ENCODE measurements around the gene CCNYL1.
"Not testable (repeated sequence)": the region's sequence is repeated elsewhere in the genome, so short reads cannot be mapped to it uniquely, and the experiment has no call there.

GRCh38 chr2:207690845-207691461 is 20.5 kb upstream of the CCNYL1 start:
- TF ChIP-seq, protein P1, sequence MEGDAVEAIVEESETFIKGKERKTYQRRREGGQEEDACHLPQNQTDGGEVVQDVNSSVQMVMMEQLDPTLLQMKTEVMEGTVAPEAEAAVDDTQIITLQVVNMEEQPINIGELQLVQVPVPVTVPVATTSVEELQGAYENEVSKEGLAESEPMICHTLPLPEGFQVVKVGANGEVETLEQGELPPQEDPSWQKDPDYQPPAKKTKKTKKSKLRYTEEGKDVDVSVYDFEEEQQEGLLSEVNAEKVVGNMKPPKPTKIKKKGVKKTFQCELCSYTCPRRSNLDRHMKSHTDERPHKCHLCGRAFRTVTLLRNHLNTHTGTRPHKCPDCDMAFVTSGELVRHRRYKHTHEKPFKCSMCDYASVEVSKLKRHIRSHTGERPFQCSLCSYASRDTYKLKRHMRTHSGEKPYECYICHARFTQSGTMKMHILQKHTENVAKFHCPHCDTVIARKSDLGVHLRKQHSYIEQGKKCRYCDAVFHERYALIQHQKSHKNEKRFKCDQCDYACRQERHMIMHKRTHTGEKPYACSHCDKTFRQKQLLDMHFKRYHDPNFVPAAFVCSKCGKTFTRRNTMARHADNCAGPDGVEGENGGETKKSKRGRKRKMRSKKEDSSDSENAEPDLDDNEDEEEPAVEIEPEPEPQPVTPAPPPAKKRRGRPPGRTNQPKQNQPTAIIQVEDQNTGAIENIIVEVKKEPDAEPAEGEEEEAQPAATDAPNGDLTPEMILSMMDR (IDR thresholded peaks at IDR 0.05): not testable (repeated sequence)
- TF ChIP-seq ZFX (IDR thresholded peaks at IDR 0.05; ENCODE audit: borderline replicate concordance): not testable (repeated sequence)

All from 22Rv1 (cell line).